NCI-H82 treated with DMSO at 0.1 percent for 48 hours (cell line): ENCODE results near the gene C6orf47.
"Not testable (repeated sequence)": the region's sequence is repeated elsewhere in the genome, so short reads cannot be mapped to it uniquely, and the experiment has no call there.

Experiments used
- DNase-seq: peaks from one replicate; lab custom pipeline; 2025; ENCODE audit not compliant: unreplicated experiment; lab: John Stamatoyannopoulos, UW

C6orf47 gene, protein sequence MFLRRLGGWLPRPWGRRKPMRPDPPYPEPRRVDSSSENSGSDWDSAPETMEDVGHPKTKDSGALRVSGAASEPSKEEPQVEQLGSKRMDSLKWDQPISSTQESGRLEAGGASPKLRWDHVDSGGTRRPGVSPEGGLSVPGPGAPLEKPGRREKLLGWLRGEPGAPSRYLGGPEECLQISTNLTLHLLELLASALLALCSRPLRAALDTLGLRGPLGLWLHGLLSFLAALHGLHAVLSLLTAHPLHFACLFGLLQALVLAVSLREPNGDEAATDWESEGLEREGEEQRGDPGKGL

DNA sequence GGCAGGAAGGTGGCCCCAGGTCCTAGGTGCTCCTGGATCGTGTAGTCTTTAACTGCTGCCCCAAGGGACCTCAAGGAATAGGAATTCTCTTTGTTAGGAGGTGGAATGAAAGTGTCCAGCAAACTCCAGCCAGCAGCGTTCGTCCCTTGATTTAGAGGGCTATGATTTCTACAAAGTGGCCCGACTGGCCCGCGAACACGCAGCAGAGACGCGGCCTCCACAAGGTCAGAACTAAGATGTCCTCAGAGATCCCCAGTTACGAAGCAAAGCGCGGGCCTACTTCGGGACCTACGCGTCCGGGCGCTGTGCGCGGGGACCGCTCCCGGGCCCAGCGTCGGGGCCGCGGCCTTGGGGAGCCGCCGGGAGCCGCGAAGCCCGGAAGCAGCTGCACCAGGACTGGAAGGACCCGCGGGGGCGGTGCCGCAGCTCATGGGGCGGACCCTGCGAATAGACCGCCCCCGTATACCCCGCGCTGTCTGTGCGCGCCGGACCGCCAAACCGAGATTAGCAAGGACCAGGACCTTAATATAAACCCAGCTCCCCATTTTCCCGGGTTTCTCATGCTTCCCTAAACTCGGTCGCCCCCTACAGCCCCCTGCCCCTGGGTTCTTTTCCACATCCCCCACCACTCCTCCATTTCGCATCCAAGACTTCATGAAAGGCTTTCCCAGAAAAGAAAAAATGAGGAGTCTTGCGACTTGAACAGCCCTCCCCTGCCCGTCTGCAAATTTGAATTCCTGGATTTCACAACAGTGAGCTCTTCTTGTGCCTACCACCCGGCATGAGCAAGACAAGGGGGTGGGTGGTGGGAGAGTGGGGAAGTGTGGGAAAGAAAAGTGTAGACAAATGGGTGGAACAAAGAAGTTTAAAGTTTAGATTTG is at the start of gene C6orf47:
TSS of gene C6orf47 (minus strand) at position 398 of the 881 bp plus-strand sequence. CDS start 831 bp downstream, outside the sequence.
- peak; percentile 53 for DNase-seq

- DNase-seq = not testable (repeated sequence)
Observed at GRCh38 chr6:31709157-31709556, 48.6 kb upstream of the C6orf47 start.

DNA sequence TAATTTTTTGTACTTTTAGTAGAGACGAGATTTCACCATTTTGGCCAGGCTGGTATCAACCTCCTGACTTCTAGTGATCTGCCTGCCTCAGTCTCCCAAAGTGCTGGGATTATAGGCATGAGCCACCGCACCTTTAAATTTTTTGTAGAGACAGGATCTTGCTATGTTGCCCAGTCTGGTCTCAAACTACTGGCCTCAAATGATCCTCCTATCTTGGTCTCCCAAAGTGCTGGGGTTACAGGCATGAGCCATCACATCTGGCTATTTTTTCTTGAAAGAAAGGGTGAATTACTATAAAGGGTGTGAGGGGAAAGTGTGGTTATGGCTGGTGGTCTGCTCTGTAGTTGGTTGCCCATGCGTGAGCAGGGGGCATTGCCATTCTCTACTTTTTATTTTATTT is 47.6 kb upstream of the C6orf47 start:
- DNase-seq = no peak

GRCh38 chr6:31707701-31708100 is 47.1 kb upstream of the C6orf47 start:
- DNase-seq = no peak

- DNase-seq = no peak
Observed at GRCh38 chr6:31706599-31706998, 46.0 kb upstream of the C6orf47 start, which contains the start of gene LY6G6F. Gene LY6G6F (plus strand): TSS chr6:31706866. CDS start chr6:31706907, 41 bp downstream.

GRCh38 chr6:31705931-31706330 is 45.4 kb upstream of the C6orf47 start:
- no peak for DNase-seq

DNA sequence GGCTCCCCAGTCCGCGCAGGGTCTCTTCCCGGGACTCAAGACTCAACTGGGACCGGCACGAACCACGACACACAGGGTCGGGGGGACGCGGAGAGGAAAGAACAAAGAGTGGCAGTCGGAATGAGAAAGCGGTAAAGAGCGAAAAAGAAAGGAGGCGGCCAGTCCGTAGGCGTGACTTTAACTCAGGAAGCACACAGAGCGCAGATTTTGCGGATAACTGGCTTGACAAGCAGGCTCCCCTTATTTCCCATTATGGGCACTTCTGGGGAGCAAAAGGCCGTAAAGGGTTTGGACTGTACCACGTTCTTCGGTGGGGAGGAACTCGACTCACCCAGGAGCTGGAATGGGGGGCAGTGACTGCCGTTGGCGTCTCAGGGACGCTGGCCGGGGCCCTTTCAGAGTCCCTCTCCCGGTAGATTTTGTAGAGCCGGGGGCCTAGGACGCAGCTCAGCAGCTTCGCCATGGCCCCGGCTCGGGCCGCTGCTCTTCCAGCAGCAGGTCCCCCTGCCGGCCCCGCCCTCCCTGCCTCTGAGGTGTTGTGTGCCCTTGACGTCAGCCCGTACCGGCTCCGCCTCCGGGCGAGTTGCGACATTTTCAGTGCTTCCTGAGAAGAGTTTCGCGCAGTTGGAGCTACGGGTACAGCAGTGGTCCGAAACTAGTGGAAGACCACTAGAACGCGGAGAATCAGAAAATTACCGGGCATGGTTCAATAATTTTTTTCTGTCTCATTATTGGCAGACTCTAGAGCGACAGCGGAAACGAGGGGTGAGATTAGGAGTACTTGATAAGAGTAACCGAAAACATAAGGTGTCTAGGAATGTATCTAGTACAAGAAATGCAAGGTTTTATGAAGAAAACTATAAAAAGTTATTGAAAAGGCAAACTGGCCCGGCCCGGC is 42.5 kb upstream of the C6orf47 start, which contains the start of gene ABHD16A:
TSS of gene ABHD16A (minus strand) at position 506 of the 898 bp plus-strand sequence. CDS start at position 463, 43 bp downstream.
- DNase-seq = peak; percentile 89

DNA sequence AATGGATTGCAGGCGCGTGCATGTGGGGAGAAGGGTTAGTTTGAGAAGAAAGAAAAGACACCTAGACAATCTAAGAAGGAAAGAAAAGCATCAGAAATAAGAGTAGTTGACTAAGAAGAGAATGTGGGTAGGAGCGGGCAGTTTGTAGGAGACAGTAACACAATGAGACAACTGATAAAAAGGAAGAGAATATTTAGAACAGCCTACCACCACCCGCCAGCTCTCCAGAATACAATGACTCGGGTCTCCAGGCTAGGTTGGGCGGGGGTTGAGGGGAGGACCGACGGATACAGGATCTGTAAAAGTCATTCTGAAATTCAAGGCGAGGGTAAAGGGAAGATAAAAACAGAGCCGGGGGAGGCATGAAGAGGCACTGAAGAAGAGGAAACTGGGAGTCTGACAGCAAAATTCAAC is 41.8 kb upstream of the C6orf47 start:
- DNase-seq = no peak

DNA sequence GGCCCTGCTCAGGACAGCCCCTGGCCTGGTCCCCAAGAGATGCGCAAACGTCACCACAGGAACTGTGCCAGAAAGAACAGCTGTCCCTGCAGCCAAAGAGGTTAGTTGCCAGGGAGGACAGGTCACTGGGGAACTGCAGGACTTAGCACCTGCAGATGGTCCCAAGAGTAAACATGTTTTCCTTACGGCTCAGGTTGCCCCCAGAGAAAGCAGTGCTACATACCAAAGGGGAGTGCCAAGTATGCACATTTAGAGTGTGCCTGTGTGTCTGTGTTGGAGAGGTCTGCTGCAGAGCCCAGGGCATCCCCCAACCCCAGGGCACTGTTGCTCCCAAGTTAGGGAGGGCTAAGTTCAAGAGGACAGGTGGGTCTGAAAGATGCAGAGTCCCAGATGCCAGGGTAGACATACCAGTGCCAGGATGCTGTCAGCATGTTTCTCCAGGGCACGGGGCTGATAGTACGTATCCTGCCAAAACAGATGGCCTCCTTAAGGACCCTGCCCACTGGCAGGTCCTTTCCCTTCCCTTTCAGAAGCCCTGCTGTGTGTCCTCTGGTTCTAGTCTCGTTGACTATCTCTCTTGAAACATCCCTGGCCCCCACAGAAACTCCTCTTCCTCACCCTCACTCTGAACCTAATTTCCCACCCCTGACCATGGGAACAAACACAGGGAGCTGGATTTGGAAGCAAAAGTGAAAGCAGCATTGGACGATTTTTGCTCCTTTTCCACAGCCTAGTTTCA is 41.3 kb upstream of the C6orf47 start:
- no peak for DNase-seq

DNA sequence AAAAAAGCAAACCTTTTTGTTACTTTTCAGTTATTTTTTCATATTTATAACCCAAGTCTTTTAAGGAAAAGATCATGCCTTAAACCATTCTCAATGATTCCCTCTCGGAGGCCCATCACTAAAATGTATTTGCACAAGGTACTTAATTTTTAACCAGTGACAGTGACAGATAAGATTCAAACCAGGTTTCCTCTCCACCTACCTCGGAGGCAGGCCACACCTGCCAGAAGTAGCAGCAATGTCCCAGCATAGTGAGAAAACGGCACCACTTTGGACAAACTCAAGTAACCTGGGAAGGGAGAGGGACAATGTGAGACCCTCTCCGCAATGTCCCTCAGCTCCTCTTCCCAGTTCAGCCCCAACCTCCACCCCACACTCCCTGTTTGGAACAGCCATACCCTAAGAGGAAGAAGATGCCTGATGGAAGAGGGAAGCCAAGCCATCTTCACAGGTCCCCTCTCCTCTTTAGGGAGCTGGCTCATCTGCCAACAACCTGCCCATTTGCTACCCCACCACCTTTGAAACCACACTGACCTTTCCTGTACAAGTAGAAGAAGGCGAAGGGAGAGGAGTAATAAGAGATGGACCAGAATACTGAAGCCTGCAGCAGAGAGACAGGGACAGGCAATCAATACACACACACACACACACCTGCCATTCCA is 40.3 kb upstream of the C6orf47 start:
- no peak for DNase-seq

DNA sequence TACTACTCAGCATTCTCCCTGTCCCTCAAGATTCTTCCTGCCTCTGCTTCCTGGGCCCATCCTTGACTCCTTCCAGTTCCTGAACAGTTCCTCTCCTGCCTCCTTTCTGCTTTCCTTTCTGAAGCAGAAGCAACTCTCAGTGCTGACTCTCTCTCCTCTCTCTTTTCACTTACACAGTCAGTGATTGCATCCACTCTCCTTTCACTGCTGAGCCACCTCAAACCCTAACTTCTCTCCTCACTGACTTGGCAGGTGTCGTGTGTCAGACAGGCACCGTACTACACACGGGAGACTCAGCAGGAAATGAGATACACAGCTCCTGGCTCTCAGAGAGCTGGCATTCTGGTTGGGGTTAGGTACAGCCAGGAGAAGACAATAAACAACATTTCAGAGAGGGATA is 37.0 kb upstream of the C6orf47 start:
- DNase-seq = no peak

- no peak for DNase-seq
Observed at GRCh38 chr6:31693535-31693934, 33.0 kb upstream of the C6orf47 start.

GRCh38 chr6:31692886-31693285 is 32.3 kb upstream of the C6orf47 start:
- no peak for DNase-seq

DNA sequence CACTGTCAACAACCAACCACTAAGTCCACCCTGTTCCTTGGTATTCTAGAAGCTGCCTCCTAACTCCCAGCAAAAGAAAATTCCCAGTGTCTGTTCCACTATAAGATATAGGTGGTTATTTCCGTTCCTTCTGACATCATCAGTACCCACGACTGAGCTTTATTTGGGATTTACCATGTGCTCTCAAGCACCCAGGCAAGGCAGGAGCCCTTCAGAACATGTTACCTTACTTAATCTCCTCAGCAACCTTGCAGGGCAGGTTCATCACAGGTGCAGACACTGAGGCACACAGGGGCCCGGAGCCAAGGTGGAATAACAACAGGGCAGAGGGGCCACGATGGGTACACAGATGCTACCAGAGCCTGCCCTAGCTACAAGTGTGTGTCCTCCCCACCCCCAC is 31.8 kb upstream of the C6orf47 start:
- no peak for DNase-seq

GRCh38 chr6:31691564-31692108 is 31.1 kb upstream of the C6orf47 start:
- DNase-seq = no peak

GRCh38 chr6:31691078-31691463 is 30.5 kb upstream of the C6orf47 start:
- DNase-seq = no peak

GRCh38 chr6:31690231-31691077 is 29.9 kb upstream of the C6orf47 start:
- no peak for DNase-seq

- no peak for DNase-seq
Observed at GRCh38 chr6:31689249-31690110, 28.9 kb upstream of the C6orf47 start.
